ENCODE measurements around the gene MYL6. TPM values are rescaled to one million over a fixed set of nuclear protein-coding genes. Genes with fewer than 3 reads are reported as not detected.

The MYL6 gene
- total and polyA plus RNA-seq, 10 of the 15 experiments (the other 5 are each of a cell fraction or from before 2014, with no cell fraction given): 1,000 to 4,116 (median 1,828) TPM

GRCh38 chr12:56158926-56159461 is 835 bp downstream of the MYL6 start (continued):
- TF ChIP-seq HSF1 (IDR thresholded peaks at IDR 0.05; ENCODE audit: low read depth, low read length) (no peak), IKZF2 (IDR thresholded peaks at IDR 0.05) (no peak), CREM (IDR thresholded peaks at IDR 0.05; ENCODE audit: low read depth) (no peak), SREBF2 (IDR thresholded peaks at IDR 0.05; ENCODE audit: low read length) (no peak), ZNF274 (IDR thresholded peaks at IDR 0.05; ENCODE audit: insufficient read depth, insufficient read length) (no peak), PBX3 (IDR thresholded peaks at IDR 0.05; ENCODE audit: insufficient replicate concordance, low read depth, low read length) (peak; percentile 22), DPF2 (IDR thresholded peaks at IDR 0.05) (no peak), EP300 (IDR thresholded peaks at IDR 0.05; ENCODE audit: borderline replicate concordance in 1 of 2, control insufficient read depth in 1 of 2, low read depth in 2 of 2, low read length in 2 of 2) (no peak), CBX5 (IDR thresholded peaks at IDR 0.05; ENCODE audit: low read depth) (no peak), CHD1 (IDR thresholded peaks at IDR 0.05; ENCODE audit: low read depth, low read length) (0 out of 2 replicates have a peak, but pooled peaks have one; percentile 53), POLR2AphosphoS5 (IDR thresholded peaks at IDR 0.05; ENCODE audit: low read length) (no peak), SP1 (IDR thresholded peaks at IDR 0.05; ENCODE audit: low read depth, low read length) (no peak), EZH2 (IDR thresholded peaks at IDR 0.05; ENCODE audit: borderline replicate concordance, control insufficient read depth, low read depth, low read length) (no peak), TCF3 (IDR thresholded peaks at IDR 0.05; ENCODE audit: borderline replicate concordance, insufficient read depth, low read depth, low read length) (no peak), TAF1 (IDR thresholded peaks at IDR 0.05; ENCODE audit: borderline replicate concordance, low read depth, low read length) (0 out of 2 replicates have a peak, but pooled peaks have one; percentile 16), ATF3 (IDR thresholded peaks at IDR 0.05; ENCODE audit: borderline replicate concordance, extremely low read depth, low read depth, low read length) (no peak), HDGF (IDR thresholded peaks at IDR 0.05) (no peak), BHLHE40 (IDR thresholded peaks at IDR 0.05; ENCODE audit: borderline replicate concordance in 1 of 2, low read depth in 2 of 2, low read length in 1 of 2) (no peak), NFIC (IDR thresholded peaks at IDR 0.05; ENCODE audit: low read depth, low read length) (no peak), STAT1 (conservative IDR thresholded peaks at IDR 0.05) (no peak), WRNIP1 (IDR thresholded peaks at IDR 0.05; ENCODE audit: borderline replicate concordance, low read depth, low read length) (0 out of 2 replicates have a peak, but pooled peaks have one; percentile 47), REST (IDR thresholded peaks at IDR 0.05; ENCODE audit: low read depth, low read length) (no peak), RBBP5 (conservative IDR thresholded peaks at IDR 0.05) (no peak)
